T47D (cell line): Measurements from ENCODE around the gene ZNF784.

Source experiments
- DNase-seq, 2 experiments: peaks; one replicate each; pipeline versions ENCODE4 v3.0.0 to v3.0.0-alpha.2; 2011 to 2012; ENCODE audit warnings: low read depth in 1 of 2, low spot score in 1 of 2
- JUND ChIP-seq: IDR thresholded peaks from 2 replicates; pipeline ENCODE4 v1.6.1; 2012; ENCODE audit warnings: low read depth
- in situ Hi-C: cut with HindIII; loops from 2 replicates; pipeline ENCODE4 v1.10.0; 2016; ENCODE audit warnings: low sequenced_read_pairs, low pct_unique_long_range_greater_than_20kb

The ZNF784 gene

DNA sequence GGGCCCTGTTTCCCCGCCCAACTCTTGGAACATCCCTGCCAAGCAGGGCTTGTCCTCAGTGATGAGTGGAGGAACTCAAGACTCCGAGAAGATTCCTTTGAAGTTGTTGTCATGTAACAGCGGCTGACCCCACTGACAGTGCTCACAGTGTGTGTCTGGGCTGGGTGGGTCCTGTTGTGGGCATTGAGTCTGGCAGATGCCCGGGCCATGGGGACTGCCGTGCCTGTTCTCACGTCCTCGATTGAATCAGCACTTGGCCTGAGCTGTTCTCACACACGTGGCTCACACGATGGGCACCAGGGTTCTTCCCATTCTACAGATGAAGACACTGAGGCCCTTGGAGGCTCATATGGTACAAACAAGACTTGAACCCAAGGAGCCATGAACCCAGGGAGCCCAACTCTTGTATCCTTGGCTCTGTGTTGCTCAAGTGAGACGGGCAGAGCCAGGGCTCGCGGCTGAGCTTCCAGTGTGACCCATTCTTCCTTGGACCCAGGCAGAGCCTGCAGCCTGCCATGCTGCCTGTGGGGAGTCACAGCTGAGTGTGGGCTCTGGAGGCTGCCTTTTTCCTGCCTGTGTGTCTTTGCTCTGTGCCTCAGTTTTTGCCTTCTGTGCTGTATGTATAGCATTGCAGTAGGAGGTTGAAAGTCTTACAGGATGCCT lies 42.1 kb upstream of the ZNF784 start:
- DNase-seq: no peak
- in situ Hi-C loops: no loop called here
- no peak for TF ChIP-seq JUND

DNA sequence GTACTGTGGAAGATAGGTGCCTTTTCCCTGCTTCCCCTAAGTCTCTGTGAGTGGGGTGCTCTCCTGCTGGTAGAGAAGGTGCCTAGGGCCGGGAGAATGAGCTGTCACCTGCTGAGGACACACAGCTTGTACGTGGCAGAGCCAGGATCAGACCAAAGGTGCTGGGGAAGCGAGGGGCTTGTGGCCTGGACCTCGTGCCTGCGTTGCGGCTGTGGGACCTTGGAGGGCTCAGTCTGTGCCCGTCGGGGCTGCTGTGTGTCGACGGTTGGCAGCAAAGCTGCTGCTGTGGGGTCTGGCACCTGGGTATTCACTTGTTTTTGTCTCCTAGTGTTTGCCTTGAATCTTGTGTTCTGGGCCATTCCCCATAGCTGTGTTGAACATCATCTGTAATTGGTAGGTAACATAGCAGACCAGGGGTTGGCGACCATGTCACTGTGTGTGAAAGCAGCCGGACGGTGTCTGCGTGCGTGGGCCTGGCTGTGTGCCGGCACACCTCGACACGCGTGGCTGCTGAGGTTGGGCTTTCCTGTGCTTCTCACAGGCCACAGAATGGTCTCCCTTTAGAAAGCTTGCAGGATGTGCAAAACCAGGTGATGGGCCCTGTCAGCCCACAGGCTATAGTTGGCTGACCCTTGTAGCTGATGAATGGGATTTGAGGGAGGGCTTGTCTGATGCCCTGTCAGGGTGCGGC lies 39.6 kb upstream of the ZNF784 start:
- TF ChIP-seq JUND: no peak
- no peak for DNase-seq
- in situ Hi-C loops: no loop called here

DNA sequence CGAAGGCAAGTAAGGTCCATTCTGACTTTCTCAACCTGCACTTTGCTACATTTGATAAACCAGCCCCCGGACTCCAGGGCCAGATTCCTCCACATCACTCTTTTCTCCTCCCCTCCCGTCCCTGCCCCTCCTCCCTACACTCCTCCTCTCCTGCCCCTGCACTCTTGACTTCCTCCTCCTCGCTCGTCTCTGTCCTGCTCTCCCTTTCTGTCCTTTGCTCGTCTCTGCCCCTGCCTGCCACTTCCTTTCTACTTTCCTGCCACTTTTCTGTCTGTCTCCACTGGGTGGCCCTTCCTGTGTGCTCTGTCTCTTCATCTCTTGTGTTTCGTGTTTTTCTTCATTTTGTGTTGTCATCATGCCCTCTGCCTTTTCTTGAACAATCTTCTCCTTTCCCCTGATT lies 37.5 kb upstream of the ZNF784 start:
- in situ Hi-C loops: no loop called here
- no peak for TF ChIP-seq JUND
- DNase-seq: no peak

DNA sequence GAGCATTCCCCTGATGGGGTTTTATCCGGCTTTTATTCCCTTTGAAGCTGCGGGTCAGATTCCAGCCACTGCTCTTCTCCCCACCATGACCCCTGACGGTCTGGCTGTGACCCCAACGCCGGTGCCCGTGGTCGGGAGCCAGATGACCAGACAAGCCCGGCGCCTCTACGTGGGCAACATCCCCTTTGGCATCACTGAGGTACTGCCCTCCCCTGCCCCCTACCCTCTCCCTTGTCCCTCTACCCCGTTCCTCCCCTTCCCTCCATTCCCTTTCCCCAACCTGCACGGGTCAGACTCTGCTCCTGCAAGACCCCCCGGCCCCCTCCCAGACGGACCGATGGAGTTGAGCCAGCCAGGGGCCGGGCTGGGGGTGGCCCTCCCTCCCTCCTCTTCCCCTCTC lies 36.6 kb upstream of the ZNF784 start:
- DNase-seq: no peak
- in situ Hi-C loops: no loop called here
- TF ChIP-seq JUND: no peak

DNA sequence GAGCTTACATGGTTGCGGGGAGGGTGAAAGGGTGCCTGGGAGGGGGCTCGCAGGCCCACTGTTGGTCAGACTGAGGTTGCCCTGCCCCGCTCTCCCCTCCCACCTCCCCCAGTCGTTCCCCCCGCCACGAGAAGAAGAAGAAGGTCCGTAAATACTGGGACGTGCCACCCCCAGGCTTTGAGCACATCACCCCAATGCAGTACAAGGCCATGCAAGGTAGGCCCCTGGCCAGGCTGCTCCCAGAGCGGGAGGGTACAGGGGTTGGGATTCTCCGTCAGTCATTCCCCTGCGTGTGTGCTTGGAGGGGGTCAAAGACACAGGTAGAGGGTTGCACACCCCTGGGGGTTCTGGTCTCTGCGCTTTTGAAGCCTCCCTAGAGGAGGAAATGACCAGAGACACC lies 36.0 kb upstream of the ZNF784 start:
- in situ Hi-C loops: no loop called here
- no peak for DNase-seq
- no peak for TF ChIP-seq JUND

DNA sequence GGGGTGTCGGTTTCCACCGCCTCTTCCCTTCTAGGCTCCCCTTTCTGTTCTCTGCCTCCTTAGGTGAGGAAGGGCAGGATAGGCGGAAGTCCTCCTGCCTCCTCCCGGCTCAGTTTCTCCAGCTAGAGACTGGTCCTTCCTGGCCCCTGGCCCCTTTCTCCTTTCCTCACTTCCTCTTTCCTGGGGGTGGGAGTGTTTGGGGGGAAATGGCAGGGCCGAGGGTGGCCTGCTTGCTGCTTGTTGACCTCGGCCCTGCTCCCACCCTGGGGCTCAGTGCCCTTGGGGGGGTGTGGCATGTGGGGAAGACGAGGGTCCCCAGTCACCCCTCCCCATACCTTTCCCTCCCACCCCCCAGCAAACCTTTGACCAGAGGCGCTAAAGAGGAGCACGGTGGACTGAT lies 35.5 kb upstream of the ZNF784 start:
- in situ Hi-C loops: no loop called here
- no peak for DNase-seq
- no peak for TF ChIP-seq JUND

DNA sequence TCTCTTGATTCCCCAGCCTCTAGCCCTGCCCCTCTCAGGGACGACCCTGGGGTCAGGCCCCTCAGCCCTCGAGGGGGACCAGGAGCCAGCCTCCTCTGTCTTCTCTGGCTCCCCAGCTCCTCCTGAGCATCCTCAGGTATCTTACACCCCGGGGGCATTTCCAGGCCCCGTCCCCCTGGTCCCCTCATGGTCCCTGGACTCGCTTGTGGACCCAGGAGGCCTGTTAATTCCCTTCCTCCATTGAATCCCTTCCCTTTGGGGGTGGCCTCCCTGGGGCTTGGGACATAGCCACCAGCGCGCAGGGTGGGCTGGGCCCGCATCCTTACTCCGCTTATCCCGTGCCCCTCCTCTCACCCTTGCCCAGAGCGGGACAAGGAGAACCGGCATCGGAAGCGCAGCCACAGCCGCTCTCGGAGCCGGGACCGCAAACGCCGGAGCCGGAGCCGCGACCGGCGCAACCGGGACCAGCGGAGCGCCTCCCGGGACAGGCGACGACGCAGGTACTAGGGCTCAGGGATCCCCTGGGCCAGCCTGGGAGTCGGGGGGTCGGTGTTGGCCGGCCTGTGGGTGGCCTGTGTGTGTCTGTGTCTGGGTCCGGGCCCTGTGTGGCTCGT lies 34.6 kb upstream of the ZNF784 start:
- no peak for DNase-seq
- no peak for TF ChIP-seq JUND
- in situ Hi-C loops: no loop called here

DNA sequence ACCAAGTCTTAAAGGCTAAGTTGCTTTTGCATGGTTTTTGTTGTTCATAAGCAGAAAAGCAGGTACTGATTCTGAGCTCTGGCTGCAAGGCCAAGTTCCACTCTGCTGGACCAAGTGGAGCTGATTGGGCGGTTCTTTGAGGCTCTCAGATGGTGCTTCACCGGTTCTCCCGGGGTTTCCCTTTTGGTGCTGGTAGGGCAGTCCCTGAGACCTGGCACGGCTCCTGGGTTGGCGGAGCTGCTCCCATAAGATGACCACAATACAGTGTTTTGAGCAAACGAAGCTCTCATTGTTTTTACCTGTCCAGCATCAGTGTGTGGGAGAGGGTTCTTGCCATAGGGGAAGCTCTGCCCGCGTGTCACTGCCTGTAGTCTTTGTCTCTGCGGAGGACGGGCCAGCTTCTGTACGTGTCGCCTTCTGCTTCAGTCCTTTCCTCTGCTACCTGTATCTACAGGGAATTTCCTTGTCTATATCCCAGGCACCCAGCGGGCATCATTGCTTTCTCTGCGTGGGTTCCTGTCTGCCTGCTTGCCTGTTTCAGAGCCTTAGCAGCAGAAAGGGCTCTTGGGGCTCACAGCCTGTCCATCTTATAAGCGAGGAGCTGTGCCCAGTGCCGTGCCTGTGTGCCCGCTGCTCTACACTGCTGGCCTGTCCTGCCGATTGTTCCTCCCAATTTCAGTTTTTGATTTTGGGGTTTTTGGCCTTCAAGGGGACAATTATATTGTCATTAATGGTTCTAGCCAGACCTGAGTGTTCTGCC lies 32.8 kb upstream of the ZNF784 start:
- in situ Hi-C loops: no loop called here
- TF ChIP-seq JUND: no peak
- no peak for DNase-seq

DNA sequence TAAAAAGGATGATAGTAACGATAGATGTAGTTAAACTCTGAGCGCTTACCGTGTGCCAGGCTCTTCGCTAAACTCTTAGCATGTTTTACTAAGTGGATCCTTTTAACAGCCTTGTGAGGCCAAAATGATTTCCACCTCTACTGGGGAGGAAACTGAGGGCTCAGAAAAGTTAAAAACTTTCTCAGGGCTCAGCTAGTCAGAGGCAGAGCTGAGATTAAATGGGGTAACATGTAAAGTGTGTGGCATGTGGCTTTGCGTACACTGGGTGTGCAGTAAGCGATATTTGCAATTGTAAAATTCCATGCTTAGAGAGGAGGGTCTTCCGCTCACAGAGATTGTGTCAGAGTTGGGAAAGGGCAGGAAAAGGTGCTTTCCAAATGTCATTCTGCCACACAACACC lies 32.2 kb upstream of the ZNF784 start:
- TF ChIP-seq JUND: no peak
- in situ Hi-C loops: no loop called here
- DNase-seq: no peak

DNA sequence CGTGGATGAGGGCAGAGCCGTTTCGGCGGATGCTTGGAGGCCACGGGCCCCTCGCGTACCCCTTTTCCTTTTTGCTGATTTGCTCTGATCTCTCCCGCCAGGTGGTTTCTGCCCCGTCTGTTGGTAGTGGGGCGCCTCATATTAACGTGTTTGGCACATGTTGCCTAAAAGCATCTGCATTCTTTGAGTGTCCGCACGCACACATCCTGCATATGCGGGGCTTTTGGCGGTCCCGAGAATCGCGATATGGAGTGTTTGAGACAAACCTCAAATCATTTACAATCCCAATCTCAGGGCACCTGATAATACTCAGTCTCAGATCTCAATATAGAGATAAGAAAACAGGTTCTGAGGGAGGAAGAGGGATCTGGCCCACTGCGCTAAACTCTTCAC lies 31.3 kb upstream of the ZNF784 start:
- no peak for TF ChIP-seq JUND
- DNase-seq: no peak
- in situ Hi-C loops: no loop called here

DNA sequence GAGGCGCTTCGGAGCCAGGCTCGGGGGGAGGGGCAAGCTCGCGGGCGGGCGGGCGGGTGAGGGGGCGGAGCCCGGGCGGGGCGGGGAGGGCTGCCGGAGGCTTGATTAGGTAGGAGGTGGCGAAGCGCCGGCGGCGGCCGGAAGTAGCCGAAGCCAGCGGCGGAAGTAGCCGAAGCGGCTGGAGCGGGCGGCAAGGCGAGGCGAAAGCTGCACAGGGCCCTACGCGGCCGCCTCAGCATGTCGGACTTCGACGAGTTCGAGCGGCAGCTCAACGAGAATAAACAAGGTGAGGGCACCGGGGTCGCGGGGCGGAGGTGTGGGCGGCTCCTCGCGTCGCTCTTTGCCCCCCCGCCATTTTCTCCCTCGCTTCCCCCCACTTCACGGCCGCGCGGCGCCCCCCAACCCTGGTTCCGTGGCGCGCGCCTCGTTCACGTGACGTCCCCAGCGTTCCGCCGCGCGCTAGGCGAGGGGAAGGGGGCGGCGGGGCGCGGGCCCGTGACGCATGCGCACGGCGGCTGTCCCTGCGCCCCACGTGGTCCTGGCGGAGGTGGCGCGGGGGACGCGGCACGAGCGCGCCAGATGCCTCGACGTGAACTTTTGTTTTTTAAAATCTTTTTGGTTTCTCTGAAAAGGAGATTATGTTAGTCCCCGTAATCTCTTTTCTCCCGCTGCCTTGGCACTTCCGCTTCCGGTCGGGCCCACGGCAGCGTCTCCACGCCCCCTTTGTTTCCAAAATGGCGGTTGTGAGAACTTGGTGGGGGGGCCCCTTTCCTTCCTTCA lies 30.7 kb upstream of the ZNF784 start, which contains the start of gene U2AF2:
Gene U2AF2, plus strand, starts transcription at position 168 of the 780 bp plus-strand sequence. Its CDS starts 70 bp downstream, at position 238.
- in situ Hi-C loops: no loop called here
- DNase-seq: peak; percentile 60 to 91
- TF ChIP-seq JUND: no peak

DNA sequence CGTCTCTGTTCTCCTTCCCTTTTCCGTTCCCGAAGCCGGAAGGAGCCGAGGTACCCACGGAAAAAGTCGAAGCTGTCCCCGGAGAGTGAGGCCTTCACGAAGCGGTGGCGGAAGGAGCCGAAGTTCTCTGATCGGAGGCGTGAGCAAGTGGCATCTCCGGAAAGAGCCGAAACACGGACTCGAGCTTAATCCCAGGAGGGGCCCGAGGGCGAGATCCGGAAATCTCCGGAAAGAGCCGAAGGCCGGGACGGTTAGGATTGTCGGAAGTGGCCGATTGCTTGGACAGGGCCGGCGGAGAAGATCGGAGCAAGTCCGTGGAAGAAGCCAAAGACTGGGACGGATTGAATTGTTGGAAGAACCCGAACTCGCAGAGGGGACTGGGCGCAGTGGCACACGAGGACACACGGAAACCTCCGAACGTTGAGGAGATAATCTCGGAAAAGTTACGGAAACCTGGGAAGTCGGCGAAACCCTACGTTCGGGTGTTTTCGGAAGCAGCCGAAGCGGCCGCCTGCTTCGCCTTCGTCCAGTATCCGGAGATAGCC lies 30.0 kb upstream of the ZNF784 start:
- in situ Hi-C loops: no loop called here
- TF ChIP-seq JUND: no peak
- DNase-seq: peak; percentile 65 to 98
